Measurements from ENCODE around the gene AKAP8L.

DNA sequence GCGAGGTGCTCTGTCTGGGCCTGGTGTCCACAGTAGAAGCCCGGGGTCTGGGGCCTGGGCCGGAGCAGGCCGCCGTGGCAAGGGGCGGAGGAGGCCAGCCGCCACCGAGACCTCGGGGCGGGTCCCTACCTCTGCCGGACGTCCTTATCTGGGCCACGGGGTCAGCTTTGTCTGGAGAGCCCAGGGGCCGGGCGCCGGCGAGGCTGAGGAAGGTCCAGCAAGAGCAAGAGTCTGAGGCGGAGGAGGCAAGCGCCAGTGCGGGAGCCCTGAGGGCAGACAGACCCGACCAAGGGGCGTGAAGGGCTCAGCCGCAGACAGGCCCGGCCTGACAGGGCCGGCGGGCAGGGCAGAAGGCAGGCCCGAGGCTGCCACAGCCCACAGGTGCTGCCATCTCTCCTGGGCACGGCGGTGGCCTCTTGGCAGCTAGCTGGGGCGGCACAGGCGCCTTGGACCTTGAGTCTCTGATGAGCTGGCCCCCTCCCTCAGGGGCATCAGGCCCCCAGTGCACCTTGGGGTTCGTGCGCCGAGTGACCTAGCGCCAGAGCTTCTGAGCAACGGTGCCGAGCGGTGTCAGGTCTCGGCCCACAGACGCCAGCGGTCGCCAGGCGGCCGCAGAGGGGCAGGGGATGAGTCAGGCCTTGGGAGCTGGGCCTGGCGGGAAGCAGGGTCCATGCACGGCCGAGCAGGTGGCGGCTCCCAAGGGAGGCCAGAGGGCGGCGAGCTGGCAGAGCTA lies 20.1 kb downstream of the AKAP8L start:
- TF ChIP-seq, protein P1, sequence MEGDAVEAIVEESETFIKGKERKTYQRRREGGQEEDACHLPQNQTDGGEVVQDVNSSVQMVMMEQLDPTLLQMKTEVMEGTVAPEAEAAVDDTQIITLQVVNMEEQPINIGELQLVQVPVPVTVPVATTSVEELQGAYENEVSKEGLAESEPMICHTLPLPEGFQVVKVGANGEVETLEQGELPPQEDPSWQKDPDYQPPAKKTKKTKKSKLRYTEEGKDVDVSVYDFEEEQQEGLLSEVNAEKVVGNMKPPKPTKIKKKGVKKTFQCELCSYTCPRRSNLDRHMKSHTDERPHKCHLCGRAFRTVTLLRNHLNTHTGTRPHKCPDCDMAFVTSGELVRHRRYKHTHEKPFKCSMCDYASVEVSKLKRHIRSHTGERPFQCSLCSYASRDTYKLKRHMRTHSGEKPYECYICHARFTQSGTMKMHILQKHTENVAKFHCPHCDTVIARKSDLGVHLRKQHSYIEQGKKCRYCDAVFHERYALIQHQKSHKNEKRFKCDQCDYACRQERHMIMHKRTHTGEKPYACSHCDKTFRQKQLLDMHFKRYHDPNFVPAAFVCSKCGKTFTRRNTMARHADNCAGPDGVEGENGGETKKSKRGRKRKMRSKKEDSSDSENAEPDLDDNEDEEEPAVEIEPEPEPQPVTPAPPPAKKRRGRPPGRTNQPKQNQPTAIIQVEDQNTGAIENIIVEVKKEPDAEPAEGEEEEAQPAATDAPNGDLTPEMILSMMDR (IDR thresholded peaks at IDR 0.05) = no peak
- no peak for TF ChIP-seq EZH2 (IDR thresholded peaks at IDR 0.05; ENCODE audit: borderline replicate concordance, insufficient read depth, low read depth, low read length, poor library complexity, severe bottlenecking)
